Stimulated activated CD4-positive, alpha-beta T cell treated with anti-CD3 and anti-CD28 coated beads, Interleukin-12 subunit alpha, Interleukin-12 subunit beta, amount 100 ng/mL, for 4 hours (primary cell): ENCODE results near the gene ATXN1.

Experiments
- DNase-seq: peaks from one replicate; pipeline ENCODE4 v3.0.0-alpha.2; 2020

The ATXN1 gene

DNA sequence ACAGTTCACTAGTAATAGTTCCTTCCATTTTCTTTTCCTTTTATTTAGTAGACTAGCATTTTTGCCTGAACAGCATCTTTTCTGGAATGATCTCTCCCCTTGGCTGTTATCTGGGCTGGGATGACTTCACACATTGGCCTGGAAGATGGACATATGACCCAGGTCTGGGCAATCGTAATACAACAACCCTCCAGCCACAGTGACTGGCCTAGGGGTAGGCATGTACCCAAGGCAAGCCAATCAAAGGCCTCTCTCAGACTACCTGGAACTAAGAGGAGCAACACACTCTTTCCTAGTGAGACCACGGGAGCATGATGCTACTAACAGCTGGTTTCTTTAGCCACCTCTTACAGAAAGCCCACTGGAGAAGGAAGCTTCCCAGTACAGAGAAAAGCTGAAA lies 270.6 kb downstream of the ATXN1 start:
- no peak for DNase-seq

DNA sequence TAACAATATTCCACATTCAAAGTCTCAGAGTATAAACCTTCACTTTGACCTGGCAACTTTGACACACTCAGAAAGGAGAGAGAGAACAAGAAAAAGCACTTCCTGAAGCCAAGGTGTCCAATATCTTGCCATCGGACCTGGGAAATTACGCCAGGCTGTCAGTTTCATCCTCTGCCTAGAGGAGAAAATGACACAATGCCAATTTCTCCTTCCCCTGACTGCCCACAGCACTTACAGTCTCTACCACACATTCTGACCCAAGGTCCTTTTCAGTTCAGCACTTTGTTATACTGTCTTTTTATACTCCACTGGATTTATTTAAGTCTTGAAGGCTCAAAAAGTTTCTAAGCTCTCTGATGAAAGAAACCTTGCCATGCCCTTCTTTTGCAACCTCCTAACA lies 272.4 kb downstream of the ATXN1 start:
- no peak for DNase-seq

DNA sequence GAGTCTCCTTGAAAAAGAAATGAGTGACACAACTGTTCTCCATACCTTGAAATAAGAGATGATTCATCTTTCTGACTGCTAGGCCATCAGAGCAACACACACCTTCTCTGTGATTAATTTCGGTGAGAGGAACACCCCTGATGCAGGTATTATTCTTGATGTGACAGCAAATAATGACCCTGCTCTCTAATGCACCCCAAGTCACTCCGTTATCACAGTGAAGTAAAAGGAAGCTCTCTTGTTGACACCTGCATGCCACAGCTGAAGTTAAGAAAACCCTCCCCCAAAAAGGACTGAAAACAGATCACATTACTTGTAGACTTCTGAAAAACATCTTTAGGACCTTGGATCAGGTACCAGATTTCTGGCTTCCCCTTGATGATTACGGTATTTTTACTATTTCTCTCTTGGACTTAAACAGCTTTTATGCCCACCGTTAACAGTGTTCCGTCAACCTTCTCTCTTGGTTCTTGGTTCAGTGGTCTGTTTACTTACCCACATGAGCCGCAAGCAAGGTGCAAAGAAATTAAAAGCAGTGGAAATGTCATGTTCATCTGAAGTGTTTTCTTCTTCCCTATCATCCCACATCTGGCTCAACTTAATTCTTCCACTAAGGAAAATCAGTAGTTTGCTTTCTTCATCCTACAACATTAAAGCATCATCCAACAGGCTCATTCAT lies 273.1 kb downstream of the ATXN1 start:
- no peak for DNase-seq

DNA sequence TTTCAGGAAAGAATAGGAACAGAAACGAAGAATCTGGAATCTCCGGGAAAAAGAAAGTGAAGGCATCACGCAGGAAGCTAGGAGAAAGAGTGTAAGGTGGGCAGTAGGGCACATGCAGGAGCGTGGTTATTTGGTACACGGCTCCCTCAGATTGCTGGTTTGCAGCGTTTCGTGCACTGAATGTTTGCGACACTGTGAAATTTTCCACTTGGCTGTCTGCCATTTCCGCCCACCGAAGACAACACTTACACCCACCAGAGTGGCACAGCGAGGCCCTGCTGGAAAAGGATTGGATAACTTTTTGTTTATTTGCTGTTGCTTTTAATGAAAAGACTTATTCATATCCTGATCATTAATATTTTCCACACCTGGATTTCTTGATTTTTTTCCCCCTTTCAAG lies 274.6 kb downstream of the ATXN1 start:
- peak; percentile 36 for DNase-seq

DNA sequence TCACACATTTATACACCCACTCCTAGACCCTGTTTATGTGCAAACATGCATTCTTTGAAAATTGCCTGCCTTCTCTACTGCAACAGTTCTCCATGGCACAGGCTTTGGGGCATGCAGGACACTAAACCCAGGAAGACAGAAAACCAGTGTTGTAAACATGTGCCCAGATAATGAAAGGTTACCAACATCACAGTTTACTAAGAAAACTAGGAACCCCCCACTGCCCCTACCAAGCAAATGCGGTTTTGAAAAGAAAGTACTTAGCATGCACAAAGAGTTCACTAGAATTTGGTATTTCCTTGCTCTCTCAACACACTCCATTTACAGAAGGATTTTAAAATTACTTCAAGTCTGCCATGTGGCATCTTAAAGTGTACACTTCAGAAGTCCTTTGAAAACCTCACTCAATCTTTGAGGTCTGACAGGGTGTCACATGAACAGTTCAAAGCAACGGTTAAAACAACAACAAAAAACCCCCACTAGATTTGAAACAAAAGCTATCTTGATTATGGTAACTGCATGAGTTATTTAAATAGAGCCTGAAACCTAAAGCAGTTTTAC lies 277.9 kb downstream of the ATXN1 start:
- DNase-seq = no peak

DNA sequence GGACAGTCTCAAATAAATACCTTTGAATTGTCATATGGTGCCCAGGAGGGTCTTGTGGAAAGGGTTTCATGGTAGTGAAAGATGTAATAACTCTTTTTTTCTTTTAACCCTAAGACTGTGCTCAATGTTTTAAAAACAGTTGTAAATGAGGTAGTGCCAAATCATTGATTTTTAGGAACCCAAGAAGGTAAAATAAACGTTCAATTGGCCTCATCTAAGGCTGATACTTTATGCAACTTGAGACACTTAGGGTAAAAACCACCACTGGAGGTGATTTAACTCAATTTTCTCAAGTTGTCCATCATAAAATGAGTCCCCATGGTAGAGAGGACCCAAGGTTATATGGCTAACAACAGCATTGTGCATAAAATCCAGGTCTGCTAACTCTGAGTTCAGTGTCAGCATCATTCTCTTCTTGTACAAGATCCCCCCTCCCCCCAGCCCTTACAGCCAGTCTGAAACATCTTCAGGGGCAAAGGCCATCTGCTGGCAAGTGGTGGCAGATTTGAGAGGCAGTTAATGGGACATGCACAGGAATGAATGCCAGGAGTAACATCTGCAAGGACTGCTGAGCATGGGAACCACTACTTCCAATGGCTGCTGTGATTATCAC lies 278.5 kb downstream of the ATXN1 start:
- no peak for DNase-seq

DNA sequence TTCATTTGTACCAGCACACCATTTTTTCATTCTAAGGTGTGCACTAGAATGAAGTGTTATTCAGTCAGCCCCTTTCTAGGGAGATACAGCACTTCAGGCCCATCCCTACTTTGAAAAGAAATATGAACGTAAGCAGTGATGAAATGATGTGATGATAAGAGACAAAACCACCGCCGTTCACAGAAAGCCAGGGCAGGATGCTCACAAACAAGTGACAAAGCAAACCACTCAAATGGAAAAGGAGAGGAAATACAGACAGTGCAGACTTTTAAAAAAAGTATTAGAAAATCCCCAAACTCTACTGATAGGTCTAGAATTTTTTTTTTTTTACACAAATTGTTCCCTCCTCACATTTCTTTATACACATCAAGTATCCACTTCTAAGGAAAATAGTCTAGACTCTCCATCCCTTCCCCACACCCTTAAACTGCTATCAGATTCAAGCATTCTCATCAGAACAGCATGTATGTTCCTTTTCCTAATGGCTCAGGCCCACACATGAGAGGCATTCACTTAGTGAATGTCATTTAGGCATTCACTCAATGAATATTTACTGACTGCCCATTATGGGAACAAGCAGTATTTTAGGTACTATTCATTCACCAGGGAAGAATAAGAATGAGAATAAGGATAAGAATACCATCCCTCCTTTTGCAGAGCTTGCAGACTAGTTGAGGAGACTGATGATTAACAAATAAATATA lies 279.4 kb downstream of the ATXN1 start:
- peak; percentile 28 for DNase-seq

DNA sequence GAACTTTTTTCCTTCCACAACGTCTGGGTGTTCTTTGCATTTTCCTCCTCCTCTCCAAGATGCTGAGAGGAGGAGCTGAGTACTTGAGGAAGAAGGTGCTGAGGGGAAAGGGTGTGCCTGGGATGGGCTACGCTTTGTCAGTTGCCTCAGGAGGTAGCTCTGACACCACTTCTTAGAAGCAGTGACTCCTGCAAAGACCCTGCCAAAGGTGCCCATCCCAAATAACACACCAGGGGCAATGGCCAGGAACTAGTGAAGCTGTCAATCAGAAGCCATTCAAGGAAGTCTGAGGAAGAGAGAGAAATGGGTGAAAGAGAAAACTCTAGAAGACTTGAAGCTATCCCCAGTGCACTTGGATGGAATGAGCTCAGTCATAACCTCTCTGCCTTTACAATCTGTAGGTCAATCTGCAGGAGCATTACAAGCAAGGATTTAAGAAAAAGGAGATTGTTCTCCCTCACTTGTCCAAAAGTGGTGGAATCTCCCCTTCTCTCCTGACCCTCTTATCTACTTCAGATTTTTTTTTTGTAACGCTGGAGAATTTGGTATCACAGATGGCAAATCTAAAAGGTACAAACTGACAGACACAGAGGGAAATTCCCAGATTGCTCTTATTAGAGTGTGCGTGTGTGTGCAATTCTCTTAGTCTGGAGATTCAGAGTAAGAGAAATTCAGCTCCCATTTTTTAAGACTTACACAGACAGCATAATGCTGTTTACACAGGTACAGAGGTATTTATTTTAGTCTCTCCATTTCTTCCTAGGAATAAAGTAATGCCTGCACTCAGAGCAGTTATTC lies 280.3 kb downstream of the ATXN1 start:
- DNase-seq = no peak

DNA sequence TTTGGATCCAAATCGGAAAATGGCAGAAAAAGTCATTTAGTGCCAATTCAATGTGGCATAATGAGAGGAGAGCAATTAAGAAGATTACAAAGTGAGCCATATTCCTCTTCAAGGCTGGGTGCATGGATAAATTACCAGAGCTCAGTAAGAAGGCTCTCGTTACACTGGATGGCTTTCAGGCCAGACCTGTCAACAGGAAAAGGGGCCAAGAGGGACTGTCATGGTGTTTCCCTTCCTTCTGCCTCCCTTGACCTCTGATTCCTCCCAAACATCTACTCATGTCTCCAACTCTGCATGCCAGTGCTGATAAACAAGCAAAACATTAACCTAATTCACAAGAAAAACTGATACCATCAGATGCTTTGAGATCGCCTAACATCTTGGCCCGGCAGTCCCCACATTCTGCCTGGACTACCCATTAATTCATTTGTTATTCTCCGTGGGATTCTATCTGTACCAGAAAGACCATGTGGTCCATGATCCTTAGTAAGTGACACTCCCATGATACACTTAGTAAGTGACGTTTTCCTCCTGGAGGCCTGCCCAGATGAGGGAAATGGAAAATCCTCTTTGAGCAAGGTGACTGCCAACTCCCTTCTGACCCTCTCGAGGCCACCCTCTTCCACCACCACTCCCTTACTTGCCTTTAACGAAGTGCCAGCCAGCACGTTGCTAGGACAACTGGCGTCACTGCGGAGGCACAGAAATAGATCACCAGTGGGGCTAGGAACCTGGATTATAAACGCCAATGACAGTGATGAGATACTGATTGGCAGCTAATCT lies 283.7 kb downstream of the ATXN1 start:
- no peak for DNase-seq

DNA sequence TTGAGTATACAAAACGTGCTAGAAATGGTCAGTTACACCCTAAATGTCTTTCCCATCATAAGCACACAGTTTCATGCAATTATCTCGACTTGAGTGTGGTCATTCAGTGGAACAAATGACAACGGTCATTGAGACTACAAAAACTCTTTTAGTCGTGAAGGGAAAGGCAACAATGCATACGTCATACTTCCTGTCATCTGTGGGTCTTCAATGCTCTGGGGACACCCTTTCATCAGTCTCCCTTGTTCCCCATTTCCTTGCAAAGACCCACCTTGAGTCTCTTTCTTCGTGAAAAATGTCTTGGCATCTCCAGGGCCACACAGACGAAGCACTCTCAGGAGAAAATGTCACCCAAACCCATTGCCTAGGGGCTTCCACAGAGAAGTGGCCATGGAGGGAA lies 284.4 kb downstream of the ATXN1 start:
- no peak for DNase-seq

DNA sequence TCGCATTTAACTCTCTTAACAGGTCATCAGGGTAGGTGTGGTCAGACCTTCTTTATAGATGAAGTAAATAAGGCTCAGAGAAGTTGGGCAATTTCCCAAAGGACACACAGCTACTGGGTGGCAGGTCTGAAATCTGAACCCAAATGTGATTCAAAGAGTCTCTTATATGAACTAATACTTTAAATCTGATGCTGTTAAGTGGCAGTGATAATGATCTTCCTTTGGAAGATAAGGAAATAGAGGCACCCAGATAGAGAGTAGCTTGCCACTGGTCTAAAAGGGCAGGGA lies 285.8 kb downstream of the ATXN1 start:
- no peak for DNase-seq

DNA sequence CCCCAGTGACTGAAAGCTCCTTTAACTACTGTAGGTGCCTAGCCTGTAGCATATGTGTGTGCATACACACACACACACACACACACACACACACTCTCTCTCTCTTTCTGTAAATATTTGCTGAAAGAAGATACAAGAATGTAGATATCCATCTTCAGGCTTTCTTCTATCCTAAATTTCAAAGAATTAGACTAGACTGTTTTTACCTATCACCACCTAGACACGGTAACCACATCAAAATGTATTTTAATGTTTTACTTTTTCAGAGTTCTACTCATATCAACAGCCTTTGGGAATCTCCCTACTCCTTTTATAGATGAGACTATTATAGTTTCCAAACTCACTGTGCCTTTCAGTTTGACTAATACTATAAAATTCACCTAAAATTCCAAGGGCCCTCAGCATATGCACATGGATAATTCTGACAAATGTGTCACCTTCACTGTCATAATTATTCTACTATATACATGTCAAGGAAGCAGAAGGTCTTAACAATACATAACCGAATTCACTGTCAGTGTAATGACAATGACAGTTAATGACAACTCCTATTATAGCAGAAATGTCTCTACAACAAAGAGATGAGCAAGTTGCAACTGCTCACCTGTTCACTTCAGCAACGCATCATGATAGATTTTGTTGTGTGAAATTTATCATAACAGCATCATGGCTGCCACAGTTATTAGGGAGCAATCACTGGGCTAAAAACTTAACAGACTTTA lies 286.3 kb downstream of the ATXN1 start:
- no peak for DNase-seq

DNA sequence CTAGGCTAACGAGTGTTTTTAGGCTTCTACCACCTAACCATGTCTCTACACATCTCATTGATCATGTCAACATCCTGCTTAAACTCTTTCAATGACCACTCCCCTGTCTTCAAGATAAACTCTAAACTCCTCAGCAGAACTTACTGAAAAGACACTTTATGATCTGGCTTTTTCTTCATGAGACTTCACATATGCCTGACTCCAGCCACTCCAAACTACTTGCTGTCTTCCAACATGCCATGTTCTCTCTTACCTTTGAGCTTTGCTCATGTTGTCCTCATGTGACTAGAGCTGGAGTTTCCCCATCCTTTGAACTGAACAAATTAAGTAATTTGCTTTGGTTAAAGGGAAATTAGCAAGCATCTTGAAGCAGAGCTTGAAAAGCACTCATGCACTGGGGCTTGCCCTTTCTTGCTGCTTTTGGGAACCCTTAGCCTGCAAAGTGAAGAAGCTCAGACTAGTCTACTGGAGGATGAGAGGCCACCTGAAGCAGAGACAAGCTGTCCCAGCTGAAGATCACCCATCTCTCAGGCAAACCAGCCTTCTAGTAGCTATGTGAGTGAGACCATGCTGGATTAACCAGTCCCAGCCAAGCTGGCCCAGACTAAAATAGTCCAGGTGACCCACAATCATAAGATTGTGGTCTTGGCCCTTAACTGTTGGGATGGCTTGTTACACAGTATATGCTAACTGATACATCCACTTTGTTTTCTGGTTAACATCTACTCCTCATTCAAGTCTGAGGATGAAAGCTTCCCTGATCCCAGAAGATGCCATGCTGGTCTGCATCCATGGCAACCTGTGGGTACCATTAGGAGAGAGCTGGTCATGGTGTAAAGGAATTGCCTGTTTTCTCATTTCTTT lies 287.1 kb downstream of the ATXN1 start:
- DNase-seq = no peak

DNA sequence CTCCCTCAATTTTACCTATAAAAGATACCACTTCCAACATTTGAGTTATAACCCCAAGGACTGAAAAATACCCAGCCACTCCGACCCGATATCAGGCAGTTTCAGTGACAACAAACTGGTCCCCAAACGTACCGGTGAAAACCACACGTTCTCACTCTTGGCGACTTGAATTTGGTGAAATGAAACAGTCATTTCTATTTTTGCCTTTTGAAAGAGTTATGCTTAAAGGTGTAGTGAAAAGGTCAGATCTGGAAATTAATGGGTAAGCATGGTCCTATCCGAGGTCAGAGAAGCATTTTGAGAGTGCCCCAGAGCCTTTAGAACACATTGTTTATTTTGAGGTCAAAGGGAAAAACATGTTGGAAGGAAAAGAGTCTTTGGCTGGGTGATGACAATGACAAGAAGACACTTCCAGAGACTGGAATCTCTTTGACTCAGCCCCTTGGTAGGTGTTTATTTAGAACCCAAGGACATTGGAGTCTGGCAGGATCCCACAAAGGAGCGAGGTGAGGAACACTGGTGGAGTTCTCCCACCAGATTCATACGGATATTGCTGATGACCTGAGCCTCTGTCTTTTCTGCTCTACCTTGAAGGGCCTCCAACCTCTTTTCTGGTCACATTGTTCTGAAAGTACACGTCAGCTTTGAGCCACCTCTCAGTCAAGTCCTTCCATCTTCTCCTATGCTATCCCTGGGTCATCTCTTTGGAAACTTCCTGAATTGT lies 287.9 kb downstream of the ATXN1 start:
- DNase-seq = no peak

DNA sequence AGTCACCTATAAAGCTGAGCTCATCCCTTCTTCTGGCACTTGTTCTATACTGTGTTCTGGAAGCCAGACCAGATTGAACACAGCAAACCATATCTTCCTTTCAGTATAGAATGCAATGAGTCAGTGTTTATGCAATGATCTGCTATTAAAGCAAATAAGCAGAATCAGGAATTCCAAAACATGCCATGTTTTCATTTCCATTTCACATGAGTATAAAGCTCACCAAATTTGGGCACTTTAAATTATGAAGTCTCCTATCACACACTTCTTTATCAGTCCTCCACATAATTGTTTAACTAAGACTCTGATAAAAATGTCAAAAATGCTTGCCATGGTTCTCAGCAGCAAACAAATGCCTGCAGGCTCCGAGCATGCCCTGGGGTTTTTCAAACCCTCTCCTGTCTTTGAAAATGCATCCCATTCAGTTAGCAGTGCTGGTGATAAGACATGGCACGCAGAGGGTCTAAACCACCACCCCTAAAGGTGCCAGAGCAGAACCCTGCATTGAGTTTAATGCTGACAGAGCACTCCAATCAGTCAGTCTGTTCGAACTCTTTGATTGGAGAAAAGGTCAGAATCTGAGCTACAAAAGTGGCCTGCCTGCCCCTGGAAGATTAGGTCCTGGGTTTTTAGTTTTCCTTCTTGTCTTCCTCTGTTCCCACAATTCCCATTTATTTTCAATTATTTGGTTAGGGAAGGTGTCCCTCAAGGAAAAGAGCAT lies 288.8 kb downstream of the ATXN1 start:
- no peak for DNase-seq

DNA sequence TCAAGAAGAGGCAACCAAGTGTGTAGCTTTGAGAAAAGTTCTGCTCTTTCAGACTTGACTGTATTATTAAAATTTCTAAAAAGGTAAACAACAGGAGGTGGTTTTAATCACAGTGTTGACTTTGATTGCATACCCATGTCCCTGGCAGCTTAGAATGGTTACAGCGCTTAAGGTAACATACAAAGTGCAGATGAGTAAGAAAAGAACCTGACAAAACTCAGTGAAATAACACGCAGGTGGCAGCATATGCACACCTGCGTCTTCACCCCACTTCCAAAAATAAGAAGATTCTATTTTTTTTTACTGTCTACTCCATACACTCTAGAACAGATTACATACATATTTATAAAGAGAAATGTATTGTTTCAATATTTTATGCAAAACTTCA lies 289.4 kb downstream of the ATXN1 start:
- no peak for DNase-seq

DNA sequence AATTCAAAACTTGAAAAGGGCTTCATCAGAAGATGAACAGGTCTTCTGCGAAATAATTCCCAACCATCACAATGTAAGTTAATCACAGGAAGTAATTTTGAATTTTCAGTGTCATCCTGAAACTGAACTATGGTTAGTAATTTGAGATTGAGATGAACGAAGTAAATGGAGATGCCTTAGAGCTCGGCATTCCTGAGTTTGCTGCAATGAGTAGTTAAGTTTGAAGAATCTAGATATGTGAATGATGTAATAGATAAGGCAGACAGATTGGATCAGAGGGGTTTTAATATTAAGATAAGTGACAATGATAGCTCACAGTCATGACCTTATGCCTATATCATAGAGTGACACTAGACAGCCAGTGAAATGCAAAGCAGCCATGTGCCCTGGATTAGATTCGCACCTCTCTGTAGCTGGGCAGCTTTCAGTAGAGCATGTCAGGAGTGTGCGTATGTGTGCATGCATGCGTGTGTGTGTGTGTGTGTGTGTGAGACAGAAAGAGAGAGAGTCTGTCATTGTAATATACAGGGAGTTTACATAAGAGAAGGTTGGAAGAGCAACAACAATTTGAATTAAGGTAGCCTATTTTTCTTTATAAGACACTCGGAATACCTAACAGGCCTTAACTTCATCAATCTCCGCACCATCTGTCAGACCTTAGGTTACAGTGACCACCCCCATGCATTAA lies 289.9 kb downstream of the ATXN1 start:
- no peak for DNase-seq

DNA sequence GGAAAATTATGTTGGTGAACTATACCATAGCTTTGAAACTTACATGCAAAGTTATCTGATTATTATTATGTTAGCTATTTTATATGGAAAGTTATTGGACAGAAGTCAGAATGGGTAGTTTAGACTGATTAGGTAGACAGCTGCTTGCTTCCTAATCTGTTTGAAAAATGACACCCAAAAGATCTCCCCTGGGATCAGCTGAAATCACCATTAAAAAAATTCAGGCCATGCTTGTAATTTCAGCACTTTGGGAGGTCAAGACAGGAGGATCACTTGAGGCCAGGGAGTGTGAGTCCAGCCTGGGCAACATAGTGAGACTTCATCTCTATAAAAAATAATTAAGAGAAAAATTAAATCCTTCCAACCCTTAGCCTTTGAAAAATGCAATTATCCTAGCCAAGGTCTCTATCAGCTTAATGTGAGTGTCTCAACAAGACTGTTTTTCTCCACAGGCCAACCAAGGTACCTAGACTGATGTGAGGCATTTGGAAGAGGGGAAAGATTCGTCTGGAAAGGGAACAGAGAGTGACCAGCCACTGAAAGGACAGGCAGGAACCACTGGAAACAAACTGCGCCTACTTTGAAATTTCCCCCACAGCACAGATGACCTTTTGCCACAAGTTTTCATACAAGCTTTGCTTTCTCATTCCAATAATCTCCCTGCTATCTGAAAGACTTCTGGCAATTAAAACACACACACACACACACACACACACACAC lies 290.6 kb downstream of the ATXN1 start:
- no peak for DNase-seq
